GM10248 (cell line): ENCODE results near the gene UMOD.

Source experiments
- CTCF ChIA-PET: fragments of 300-600 bp; sonication (Branson Sonifier 250); formaldehyde crosslinking; extraction: SDS; loops from one replicate; lab custom pipeline; 2021; ENCODE audit warnings: antibody characterized with exemption; lab: Yijun Ruan, JAX
- POLR2A ChIA-PET: fragments of 350-650 bp; sonication (Branson Sonifier 250); formaldehyde crosslinking; extraction: SDS; loops from one replicate; lab custom pipeline; 2020; ENCODE audit warnings: antibody characterized with exemption; lab: Yijun Ruan, JAX
- DNase-seq: peaks from one replicate; pipeline ENCODE4 v3.0.0; 2012; ENCODE audit errors: extremely low spot score
- CTCF ChIP-seq: IDR thresholded peaks from 2 replicates; pipeline ENCODE4 v1.5.1; 2012; ENCODE audit warnings: mild to moderate bottlenecking, low read depth; ENCODE audit errors: extremely low read depth, missing control alignments, control extremely low read depth

UMOD gene

DNA sequence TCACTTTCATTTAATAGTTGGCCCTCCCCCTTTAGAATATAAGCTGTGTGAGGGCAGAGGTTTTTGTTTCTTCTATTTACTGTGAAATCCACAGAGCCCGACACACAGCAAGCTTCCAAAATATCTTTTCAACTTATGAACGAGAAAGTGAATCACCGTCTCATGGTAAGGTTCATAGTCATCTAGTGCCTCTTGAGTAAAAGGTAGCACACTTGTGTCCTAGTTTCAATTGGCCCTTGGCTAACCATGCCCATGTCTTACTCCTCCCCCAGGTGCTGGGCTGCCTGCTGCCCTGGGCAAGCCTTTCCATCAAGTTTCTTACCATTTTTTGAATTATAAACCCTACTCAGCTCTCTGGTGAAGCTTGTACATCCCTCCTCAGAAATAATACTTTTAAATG, 12.8 kb downstream of the UMOD start:
- POLR2A ChIA-PET: no interaction called here
- DNase-seq: no peak
- TF ChIP-seq CTCF: no peak
- CTCF ChIA-PET: interaction anchor here (1.6 kb wide), 1 partner anchor 16 kb away, joined by 3 read pairs; no protein-coding TSS in a partner anchor

GRCh38 chr16:20336955-20337354, 15.6 kb downstream of the UMOD start:
- CTCF ChIA-PET: interaction anchor here (1.0 to 2.1 kb wide), 2 partner anchors 9 to 46 kb away, joined by 3 to 4 read pairs; no protein-coding TSS in a partner anchor
- no peak for DNase-seq
- no peak for TF ChIP-seq CTCF
- POLR2A ChIA-PET: no interaction called here

DNA sequence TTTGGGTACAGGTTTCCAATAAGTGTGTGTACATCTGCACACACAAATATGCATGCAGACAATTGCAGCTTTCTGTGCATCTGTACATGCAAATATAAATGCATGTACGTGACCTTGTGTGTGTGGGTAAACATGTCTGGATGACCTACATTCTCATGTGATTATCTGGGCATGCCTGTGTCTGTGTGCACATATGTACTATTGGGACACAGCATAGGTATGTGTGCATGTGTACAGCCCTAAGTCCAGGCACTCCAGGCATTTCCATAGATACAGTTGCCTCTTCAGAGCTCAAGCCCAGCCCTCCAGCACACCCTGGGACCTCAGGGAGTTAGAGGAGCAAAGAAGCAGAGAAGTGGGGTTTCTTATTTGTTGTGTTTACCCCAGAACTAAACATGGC, 18.1 kb downstream of the UMOD start:
- no peak for TF ChIP-seq CTCF
- ChIA-PET POLR2A (no interaction called here), CTCF (interaction anchor here (0.8 to 1.8 kb wide), 3 partner anchors 28 to 436 kb away, joined by 3 to 5 read pairs (median 3); no protein-coding TSS in a partner anchor)
- DNase-seq: no peak

DNA sequence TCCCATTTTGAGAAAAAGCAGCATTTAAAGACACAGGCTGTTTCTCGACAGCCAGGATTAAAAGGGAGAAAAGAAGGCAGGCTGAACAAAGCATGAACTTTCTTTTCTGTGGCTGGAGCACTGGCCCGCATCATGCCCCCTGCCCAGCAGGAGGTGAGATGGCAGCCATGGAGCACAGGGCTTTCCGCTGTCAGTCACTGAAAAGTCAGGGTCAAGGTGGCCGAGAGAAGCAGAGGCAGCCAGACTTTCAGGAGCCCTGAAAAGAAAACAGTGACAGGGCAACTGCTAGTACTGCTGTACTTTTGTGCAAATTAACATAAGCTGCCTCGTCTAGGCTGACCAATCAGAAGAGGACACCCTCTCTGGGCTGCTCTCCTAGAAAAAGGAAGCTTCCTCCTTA, 19.4 kb downstream of the UMOD start:
- ChIA-PET CTCF (no interaction called here), POLR2A (no interaction called here)
- no peak for TF ChIP-seq CTCF
- no peak for DNase-seq

GRCh38 chr16:20332411-20332810, 20.1 kb downstream of the UMOD start:
- CTCF ChIA-PET: interaction anchor here (1.0 kb wide), 1 partner anchor 10 kb away, joined by 3 read pairs; no protein-coding TSS in a partner anchor
- POLR2A ChIA-PET: no interaction called here
- TF ChIP-seq CTCF: no peak
- DNase-seq: no peak

GRCh38 chr16:20331635-20332034, 20.9 kb downstream of the UMOD start:
- no peak for DNase-seq
- POLR2A ChIA-PET: no interaction called here
- CTCF ChIA-PET: interaction anchor here (0.9 to 1.0 kb wide), 2 partner anchors 10 to 424 kb away, joined by 3 read pairs; no protein-coding TSS in a partner anchor
- no peak for TF ChIP-seq CTCF
